ENCODE data around the gene KERA.

Gene KERA

DNA sequence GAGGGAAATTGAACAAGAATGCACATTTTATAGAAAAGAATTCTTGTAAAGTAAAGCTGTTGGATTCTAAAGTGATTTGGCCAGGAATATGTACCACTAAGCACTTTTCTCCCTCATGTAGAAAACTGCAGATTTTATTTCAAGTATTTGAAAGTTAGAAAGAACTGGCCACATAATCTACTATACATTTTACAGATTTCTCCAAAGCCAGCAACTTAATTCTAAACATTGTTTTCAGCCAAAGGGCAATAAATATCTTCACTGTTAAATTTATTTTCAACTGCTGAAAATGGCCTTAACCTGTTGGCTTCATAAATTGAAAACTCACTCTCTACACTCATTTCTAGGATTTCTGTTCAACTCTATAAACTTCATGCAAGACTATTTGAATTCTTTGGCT, 15.6 kb upstream of the KERA start:
- no peak for DNase-seq (ENCODE audit: low read depth)

- no peak for DNase-seq (ENCODE audit: low read depth)
Measured at GRCh38 chr12:91072931-91073330, 15.1 kb upstream of the KERA start.

DNA sequence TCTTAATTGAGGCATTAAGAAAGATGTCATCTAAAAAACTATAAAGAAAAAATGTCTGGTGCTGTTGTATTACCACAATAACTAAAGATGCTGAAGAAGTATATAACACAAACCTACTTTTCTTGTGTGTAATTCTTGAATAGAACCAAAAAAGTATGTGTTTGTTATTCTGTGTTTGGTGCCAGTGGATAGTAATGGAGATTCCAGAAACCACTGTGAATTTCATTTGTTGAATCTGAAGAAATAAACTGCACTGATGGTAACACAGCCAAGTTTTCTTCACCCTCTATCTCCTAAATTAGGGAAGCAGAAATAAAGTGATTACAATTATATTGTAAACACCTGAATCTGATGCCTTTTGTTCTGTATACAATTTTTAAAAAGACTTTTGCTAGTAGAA, 13.1 kb upstream of the KERA start:
- DNase-seq (ENCODE audit: low read depth), result no peak

GRCh38 chr12:91065396-91065795, 7.6 kb upstream of the KERA start:
- no peak for DNase-seq (ENCODE audit: low read depth)

- no peak for DNase-seq (ENCODE audit: low read depth)
Measured at GRCh38 chr12:91064640-91065039, 6.8 kb upstream of the KERA start.

DNA sequence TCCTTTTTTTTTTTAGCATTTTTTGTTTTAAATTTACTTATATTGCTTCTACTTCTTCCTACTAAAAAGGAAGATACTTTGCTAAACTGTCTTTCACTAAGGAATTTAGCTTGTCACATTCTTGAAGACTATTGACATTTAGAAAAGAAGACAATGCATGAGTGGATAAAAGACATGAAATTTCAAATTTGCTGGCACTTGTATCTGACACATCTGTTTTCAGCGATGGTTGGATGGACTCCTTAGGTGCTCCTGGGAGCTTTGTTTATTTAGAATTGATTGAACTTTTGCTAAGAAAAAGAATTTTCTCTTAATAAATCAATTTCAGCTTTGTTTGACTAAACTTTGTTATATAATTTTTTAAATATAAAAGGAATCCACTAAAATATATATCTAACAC, 3.3 kb upstream of the KERA start:
- no peak for DNase-seq (ENCODE audit: low read depth)

DNA sequence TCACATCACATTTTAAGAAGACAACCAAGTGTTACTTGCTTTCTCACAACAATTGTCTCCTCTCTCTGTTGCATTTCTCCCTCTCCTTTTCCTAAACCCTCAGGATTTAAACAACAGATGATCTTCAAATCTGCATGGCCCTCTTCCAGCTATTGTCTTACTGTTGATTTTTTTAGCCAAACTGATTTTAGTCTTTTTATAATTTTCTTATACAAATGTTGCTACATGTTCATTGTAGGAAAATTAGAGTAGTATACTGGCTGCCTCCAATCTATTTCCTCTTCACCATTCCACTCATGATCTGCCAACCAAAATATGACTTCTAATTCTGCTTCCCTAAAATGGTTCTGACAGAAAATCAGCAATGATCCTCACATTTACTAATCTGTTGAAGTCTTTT, 1.4 kb upstream of the KERA start:
- no peak for DNase-seq (ENCODE audit: low read depth)

DNA sequence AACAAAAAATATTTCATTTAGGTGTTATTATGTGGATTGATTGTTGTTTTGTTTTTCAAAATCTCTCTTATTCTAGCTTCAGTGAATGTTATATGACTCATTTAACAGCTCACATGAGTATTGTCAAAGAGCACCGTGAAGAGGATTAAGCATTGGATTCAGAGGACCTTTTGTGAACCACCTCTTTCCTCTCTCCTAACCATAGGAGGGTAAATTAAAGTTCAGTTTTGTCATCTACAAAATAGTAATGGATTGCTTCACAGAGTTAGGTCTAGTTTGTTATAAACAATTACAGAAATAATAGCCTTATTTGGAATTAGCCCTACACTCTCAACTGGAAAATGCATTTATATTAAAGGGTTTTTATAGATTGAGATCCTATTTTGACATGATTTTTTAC, 962 bp upstream of the KERA start:
- no peak for DNase-seq (ENCODE audit: low read depth)

DNA sequence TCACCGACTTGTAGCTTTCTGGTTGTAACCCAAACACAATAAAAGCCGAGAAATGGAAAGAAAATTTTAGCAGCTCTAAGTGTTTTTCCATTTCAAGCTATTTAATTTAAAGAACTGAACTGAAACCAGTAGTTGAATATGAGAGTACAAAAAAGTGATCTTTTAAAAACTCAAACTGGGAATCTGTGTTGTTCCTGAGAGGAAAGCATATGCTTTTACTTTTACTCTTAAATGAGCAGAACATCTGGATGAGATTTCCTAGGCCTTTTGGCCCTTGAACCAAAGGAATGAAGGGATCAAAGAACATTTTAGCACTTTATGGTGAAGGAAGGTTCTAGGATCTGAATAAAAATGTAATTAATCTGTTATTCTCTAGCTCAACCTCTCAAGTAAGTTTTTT, 1.3 kb downstream of the KERA start:
- no peak for DNase-seq (ENCODE audit: low read depth)

DNA sequence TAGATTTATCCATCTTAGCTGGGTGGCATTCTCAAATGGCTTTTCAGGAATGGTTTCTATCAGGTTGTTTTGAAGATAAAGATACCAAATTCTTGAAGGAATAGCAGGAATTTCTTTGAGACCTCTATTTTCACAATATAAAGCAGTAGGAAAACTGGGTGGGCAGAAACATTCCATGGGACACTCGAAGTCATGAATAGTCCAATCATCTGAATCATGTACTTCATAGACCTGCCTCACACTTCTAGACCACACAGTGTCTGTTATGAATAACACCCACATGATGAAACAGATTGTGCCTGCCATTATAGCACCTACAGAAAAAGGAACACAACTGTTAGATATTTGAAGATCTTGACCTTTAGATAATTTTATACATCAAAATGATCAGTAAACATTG, 1.8 kb downstream of the KERA start:
- DNase-seq (ENCODE audit: low read depth), result no peak

GRCh38 chr12:91053951-91054715, 3.7 kb downstream of the KERA start:
- no peak for DNase-seq (ENCODE audit: low read depth)

GRCh38 chr12:91052026-91052425, 5.8 kb downstream of the KERA start:
- no peak for DNase-seq (ENCODE audit: low read depth)

DNA sequence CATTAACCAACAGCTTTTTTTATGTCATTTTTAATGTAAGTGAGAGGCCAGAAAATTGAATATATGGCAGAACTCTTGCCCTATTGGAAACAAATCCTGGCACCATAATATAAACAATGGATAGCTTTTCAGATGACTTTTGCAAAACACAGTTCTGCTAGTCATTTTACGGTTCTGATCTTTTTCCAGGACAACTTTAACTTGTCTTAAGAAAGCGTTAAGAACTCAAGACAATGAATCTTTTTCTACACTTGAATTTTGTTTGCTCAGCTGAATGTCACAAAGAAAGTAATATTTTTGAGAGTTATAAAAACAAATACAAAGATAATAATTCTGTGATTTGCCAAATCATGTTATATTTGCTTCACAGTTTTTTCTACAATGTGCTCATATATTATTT, 13.2 kb downstream of the KERA start:
- DNase-seq (ENCODE audit: low read depth), result no peak

DNA sequence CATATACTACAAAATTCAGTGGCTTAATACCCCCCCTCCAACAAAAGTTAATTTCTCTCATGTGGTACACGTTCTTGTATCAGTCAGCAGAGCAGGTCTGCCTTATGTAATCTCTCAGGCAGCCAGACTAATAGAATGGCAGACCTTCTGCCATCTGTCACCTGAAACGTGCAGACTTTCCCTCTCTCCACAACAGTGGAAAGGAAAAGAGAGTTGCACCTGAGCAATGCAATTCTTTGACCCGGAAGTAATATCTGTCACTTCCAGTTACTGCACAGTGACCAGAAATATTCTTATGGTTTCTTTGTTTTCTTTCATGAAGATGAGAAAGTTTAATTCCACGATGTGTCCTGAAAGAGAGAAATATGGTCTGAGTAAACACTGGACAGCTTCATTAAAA, 14.4 kb downstream of the KERA start:
- DNase-seq (ENCODE audit: low read depth), result no peak

GRCh38 chr12:91040096-91040755, 17.6 kb downstream of the KERA start:
- DNase-seq (ENCODE audit: low read depth), result no peak

DNA sequence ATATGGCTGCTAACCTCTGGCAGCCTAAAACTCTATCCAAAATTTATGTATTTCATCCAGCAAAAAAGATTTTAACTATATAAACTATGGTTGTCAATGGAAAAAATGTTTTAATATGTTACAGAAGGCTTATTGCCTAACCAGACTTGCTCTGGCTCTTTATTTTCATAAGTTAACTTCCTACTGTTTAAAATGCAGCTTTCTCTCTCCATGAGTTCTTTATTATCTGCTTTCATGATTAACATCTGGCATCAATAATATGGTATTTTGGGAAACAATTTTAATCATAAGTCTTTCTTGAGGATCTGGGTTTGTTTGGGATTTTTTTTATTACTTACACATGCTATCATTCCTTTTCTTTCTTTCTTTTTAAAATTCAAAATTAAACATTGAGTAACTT, 20.5 kb downstream of the KERA start:
- DNase-seq (ENCODE audit: low read depth), result no peak

GRCh38 chr12:91033251-91033650, 24.6 kb downstream of the KERA start:
- no peak for DNase-seq (ENCODE audit: low read depth)

GRCh38 chr12:91023326-91024004, 34.4 kb downstream of the KERA start:
- DNase-seq (ENCODE audit: low read depth), result no peak

- no peak for DNase-seq (ENCODE audit: low read depth)
Measured at GRCh38 chr12:91021076-91021475, 36.7 kb downstream of the KERA start.

GRCh38 chr12:91019455-91019854, 38.4 kb downstream of the KERA start:
- DNase-seq (ENCODE audit: low read depth), result no peak

- no peak for DNase-seq (ENCODE audit: low read depth)
Measured at GRCh38 chr12:91017511-91018263, 40.1 kb downstream of the KERA start.

DNA sequence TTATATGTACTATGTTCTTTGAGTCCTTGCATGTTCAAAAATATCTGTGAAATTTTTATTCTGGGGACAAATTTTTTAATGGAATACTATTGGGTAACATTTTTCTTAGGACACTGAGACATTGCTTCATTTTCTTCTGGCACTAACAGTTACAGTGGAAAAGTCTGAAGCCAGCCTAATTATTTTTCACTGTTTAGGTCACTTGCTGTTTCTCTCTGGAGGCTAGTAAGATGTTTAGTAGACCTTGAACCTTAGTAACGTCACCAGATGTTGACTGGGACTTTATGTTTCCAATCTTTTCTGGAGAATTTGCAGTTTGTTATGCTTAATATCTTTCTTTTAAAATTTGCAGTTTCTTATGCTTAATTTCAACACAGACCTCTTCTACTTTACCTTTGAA, 40.8 kb downstream of the KERA start:
- no peak for DNase-seq (ENCODE audit: low read depth)

Measured in stimulated activated CD8-positive, alpha-beta memory T cell treated with anti-CD3 and anti-CD28 coated beads, Interleukin-15, amount 100 ng/mL, for 1 hour (primary cell).